GM12872 (cell line): Measurements from ENCODE around the gene MCF2L2.

Experiments used
- CTCF ChIP-seq: IDR thresholded peaks from 3 replicates; pipeline ENCODE4 v1.5.1; 2011; ENCODE audit warnings: low read depth, mild to moderate bottlenecking, low read length, moderate library complexity; ENCODE audit not compliant: insufficient read depth

MCF2L2 gene

GRCh38 chr3:183312433-183312832, 116.0 kb downstream of the MCF2L2 start:
- no peak for TF ChIP-seq CTCF

GRCh38 chr3:183310936-183311335, 117.5 kb downstream of the MCF2L2 start:
- TF ChIP-seq CTCF, result no peak

- TF ChIP-seq CTCF, result no peak
Measured at GRCh38 chr3:183309276-183309675, 119.1 kb downstream of the MCF2L2 start.

GRCh38 chr3:183308751-183309150, 119.7 kb downstream of the MCF2L2 start:
- TF ChIP-seq CTCF, result no peak

GRCh38 chr3:183307749-183308148, 120.7 kb downstream of the MCF2L2 start:
- TF ChIP-seq CTCF, result no peak

GRCh38 chr3:183306798-183307671, 121.4 kb downstream of the MCF2L2 start:
- no peak for TF ChIP-seq CTCF

- TF ChIP-seq CTCF, result no peak
Measured at GRCh38 chr3:183303690-183304089, 124.7 kb downstream of the MCF2L2 start.
